Measurements from ENCODE around the gene PON3.

DNA sequence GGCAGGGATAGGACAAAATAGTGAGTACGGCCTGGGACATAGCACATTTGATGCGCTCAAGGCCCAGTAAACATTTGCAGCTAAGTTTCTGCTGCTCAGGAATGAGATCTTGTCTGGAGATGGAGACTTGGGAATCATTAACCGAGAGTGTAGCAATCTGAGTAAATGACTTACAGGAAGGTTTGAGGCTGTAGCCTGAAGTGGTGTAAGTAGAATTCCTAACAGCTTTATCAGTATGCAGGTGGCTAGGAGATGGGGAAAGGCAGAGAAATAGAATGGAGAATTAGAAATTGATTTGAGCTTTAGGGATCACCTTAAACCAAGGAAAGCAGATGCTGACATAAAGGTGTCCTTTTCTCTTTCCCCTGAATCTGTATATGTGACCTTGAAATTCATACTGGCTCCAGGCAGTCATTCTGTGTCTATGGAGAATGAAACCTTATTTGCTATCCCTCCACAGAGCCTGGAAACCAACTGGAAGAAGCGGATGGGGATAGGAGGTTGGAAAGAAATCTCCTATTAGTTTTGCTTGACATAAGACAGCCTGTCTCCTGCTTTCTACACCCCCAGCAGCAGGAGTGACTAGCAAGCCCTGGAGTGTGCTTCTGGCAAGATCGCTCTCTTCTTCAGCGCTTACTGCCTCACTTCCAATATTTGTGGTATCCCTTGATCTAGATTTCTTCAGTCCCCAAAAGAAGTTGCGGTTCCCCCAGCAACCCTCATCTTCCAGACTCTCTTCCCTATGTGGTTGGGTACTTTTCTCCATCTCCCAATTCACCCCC is 45.1 kb upstream of the PON3 start:
- TF ChIP-seq TBP (CRISPR knock-in tag; IDR thresholded peaks at IDR 0.05) (no peak), ZSCAN30 (CRISPR knock-in tag; IDR thresholded peaks at IDR 0.05) (no peak), MAFG (CRISPR knock-in tag; IDR thresholded peaks at IDR 0.05) (no peak), HOXD1 (CRISPR knock-in tag; IDR thresholded peaks at IDR 0.05) (no peak), PCBP1 (IDR thresholded peaks at IDR 0.05; ENCODE audit: borderline replicate concordance, low read depth, low read length) (no peak), RBM39 (IDR thresholded peaks at IDR 0.05; ENCODE audit: low read depth, low read length, poor library complexity, severe bottlenecking) (no peak), ZNF235 (CRISPR knock-in tag; IDR thresholded peaks at IDR 0.05; ENCODE audit: borderline replicate concordance) (no peak)
- TF ChIP-seq, protein P1, sequence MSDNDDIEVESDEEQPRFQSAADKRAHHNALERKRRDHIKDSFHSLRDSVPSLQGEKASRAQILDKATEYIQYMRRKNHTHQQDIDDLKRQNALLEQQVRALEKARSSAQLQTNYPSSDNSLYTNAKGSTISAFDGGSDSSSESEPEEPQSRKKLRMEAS (IDR thresholded peaks at IDR 0.05): no peak

Measured in HepG2 (cell line).